Loucy (cell line): ENCODE data around the gene MICAL2.

Experiments used
- H2AFZ ChIP-seq: fragments of 200-600 bp; sonication (generic); 2 replicates; pipeline ENCODE4 v1.6.0; 2016; ENCODE audit warnings: antibody characterized with exemption, mild to moderate bottlenecking, low read length, moderate library complexity
- H3F3A ChIP-seq: fragments of 200-600 bp; 2 replicates; pipeline ENCODE4 v1.6.0; 2016; ENCODE audit warnings: antibody characterized with exemption, low read depth, mild to moderate bottlenecking
- H3K27me3 ChIP-seq: fragments of 200-600 bp; sonication (generic); 2 replicates; pipeline ENCODE4 v1.6.1; 2014; ENCODE audit warnings: low read length, mild to moderate bottlenecking; ENCODE audit not compliant: insufficient read depth, poor library complexity, severe bottlenecking
- H3K36me3 ChIP-seq: fragments of 200-600 bp; sonication (generic); 2 replicates; pipeline ENCODE4 v1.6.1; 2016; ENCODE audit warnings: low read length; ENCODE audit not compliant: insufficient read depth
- H3K4me1 ChIP-seq: fragments of 200-600 bp; sonication (generic); 2 replicates; pipeline ENCODE4 v1.5.1; 2014; ENCODE audit warnings: low read length, mild to moderate bottlenecking; ENCODE audit not compliant: insufficient read depth, poor library complexity, severe bottlenecking
- H3K4me2 ChIP-seq: fragments of 200-600 bp; sonication (generic); 2 replicates; pipeline ENCODE4 v1.6.0; 2014; ENCODE audit warnings: antibody characterized with exemption, low read length, low read depth, mild to moderate bottlenecking; ENCODE audit not compliant: poor library complexity, severe bottlenecking
- H3K4me3 ChIP-seq: fragments of 200-600 bp; sonication (generic); 2 replicates; pipeline ENCODE4 v1.5.1; 2014; ENCODE audit warnings: low read length, mild to moderate bottlenecking, mixed read lengths; ENCODE audit not compliant: poor library complexity, severe bottlenecking
- H3K79me2 ChIP-seq: fragments of 200-600 bp; sonication (generic); 2 replicates; pipeline ENCODE4 v1.6.1; 2014; ENCODE audit warnings: low read length; ENCODE audit not compliant: insufficient read depth
- H3K9ac ChIP-seq: fragments of 200-600 bp; sonication (generic); 2 replicates; pipeline ENCODE4 v1.6.0; 2014; ENCODE audit warnings: mild to moderate bottlenecking, low read depth, low read length, moderate library complexity; ENCODE audit not compliant: poor library complexity, severe bottlenecking
- H3K9me2 ChIP-seq: fragments of 200-600 bp; sonication (generic); replicated peaks from 2 replicates; pipeline ENCODE4 v1.6.1; 2016; ENCODE audit warnings: low read depth, low read length, mixed read lengths
- H3K9me3 ChIP-seq: fragments of 200-600 bp; sonication (generic); 2 replicates; pipeline ENCODE4 v1.6.1; 2014; ENCODE audit warnings: mild to moderate bottlenecking, antibody characterized with exemption, low read length, low read depth; ENCODE audit not compliant: insufficient read depth
- H4K20me1 ChIP-seq: fragments of 200-600 bp; sonication (generic); 2 replicates; pipeline ENCODE4 v1.6.0; 2014; ENCODE audit warnings: antibody characterized with exemption, low read length, mild to moderate bottlenecking; ENCODE audit not compliant: insufficient read depth, poor library complexity, severe bottlenecking
- EZH2phosphoT487 ChIP-seq: fragments of 200-600 bp; IDR thresholded peaks from 2 replicates; pipeline ENCODE4 v1.6.1; 2018; ENCODE audit warnings: antibody characterized with exemption, mild to moderate bottlenecking, moderate library complexity, borderline replicate concordance
- TF ChIP-seq, protein P1 (sequence below): fragments of 200-600 bp; sonication (generic); conservative IDR thresholded peaks from 2 replicates; pipeline ENCODE4 v1.5.1; 2014; ENCODE audit warnings: mild to moderate bottlenecking, antibody characterized with exemption, low read length

MICAL2 gene

DNA sequence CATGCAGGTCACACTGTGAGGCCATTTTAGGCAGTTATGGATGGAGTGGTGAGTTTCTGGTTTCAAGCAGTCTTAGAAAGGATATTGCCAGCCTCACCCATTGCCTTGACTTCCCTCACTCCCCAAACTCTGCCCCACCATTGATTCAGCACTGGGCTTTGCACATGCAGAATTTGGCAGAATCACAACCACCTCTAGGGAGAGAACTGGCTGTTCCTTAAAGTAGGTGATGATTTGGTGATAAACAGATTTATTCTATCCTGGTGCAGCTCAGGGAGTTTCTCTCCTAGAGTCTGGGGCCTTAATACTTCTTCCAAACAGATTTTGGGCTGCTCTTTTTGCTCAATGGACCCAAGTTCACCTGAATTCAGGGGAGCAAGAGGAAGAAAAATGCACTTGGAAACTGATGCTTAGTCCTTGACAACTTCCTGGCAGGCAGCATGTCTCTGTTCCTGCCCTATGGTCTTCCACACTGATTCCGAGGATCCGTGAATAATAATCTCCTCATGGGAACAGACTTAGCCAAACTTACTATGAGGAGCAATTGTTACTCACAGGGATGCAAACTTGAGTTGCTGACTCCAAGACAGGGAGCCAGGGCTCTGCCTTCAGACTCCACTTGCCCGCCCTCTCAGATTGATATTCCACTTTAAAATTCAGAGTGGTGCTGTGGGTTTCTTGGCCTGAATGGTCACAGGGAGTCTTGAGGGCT, 137.3 kb downstream of the MICAL2 start:
- Histone ChIP-seq H3K36me3 (no peaks in the 10 kb centered on the region), H3K4me2 (no peak overlapping the region), H3K79me2 (no peaks in the 10 kb centered on the region), H3K9me2 (no peaks in the 10 kb centered on the region), H3K4me1 (no peaks in the 10 kb centered on the region), H3K27me3 (no peaks in the 10 kb centered on the region), H3K4me3 (no peak overlapping the region), H2AFZ (no peak overlapping the region), H3F3A (no peaks in the 10 kb centered on the region), H3K9me3 (no peaks in the 10 kb centered on the region), H3K9ac (no peak overlapping the region), H4K20me1 (no peaks in the 10 kb centered on the region)
- no peak for TF ChIP-seq EZH2phosphoT487
- TF ChIP-seq, protein P1, sequence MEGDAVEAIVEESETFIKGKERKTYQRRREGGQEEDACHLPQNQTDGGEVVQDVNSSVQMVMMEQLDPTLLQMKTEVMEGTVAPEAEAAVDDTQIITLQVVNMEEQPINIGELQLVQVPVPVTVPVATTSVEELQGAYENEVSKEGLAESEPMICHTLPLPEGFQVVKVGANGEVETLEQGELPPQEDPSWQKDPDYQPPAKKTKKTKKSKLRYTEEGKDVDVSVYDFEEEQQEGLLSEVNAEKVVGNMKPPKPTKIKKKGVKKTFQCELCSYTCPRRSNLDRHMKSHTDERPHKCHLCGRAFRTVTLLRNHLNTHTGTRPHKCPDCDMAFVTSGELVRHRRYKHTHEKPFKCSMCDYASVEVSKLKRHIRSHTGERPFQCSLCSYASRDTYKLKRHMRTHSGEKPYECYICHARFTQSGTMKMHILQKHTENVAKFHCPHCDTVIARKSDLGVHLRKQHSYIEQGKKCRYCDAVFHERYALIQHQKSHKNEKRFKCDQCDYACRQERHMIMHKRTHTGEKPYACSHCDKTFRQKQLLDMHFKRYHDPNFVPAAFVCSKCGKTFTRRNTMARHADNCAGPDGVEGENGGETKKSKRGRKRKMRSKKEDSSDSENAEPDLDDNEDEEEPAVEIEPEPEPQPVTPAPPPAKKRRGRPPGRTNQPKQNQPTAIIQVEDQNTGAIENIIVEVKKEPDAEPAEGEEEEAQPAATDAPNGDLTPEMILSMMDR = no peak

DNA sequence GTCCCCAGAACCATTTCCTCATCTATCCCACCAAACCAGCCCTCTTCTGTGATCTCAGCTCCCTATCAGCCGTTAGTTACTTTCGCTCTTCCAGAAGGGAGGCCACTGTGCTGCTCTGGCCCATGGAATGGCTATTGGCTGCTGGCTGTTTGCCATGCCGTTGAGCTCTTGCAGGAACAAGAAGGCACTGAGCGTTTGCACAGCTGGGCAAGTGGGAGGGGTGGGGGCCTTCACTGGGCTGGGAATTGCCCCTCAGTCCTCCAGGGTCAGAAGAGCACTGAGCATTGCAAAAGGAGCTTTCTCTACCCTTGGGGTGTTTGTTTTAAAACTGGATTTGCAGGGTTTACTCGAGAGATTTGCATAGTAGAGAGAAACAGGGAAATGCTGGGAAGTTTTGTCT, 137.9 kb downstream of the MICAL2 start:
- Histone ChIP-seq H3K4me3 (no peak overlapping the region), H3K79me2 (no peaks in the 10 kb centered on the region), H3K9ac (no peak overlapping the region), H3K4me1 (no peaks in the 10 kb centered on the region), H3K36me3 (no peaks in the 10 kb centered on the region), H4K20me1 (no peaks in the 10 kb centered on the region), H3K9me2 (no peaks in the 10 kb centered on the region), H2AFZ (no peak overlapping the region), H3K9me3 (no peaks in the 10 kb centered on the region), H3F3A (no peaks in the 10 kb centered on the region), H3K4me2 (no peak overlapping the region), H3K27me3 (no peaks in the 10 kb centered on the region)
- TF ChIP-seq EZH2phosphoT487 = no peak
- TF ChIP-seq, protein P1 = no peak

GRCh38 chr11:12249590-12250260, 139.3 kb downstream of the MICAL2 start:
- H3K4me1 ChIP-seq = no peaks in the 10 kb centered on the region
- H3F3A ChIP-seq = no peaks in the 10 kb centered on the region
- H3K4me2 ChIP-seq = no peak overlapping the region
- TF ChIP-seq, protein P1 = no peak
- no peak for TF ChIP-seq EZH2phosphoT487
- no peak overlapping the region for H3K9ac ChIP-seq
- no peaks in the 10 kb centered on the region for H3K9me3 ChIP-seq
- H3K36me3 ChIP-seq = no peaks in the 10 kb centered on the region
- H3K4me3 ChIP-seq = no peak overlapping the region
- H3K9me2 ChIP-seq = no peaks in the 10 kb centered on the region
- H4K20me1 ChIP-seq = no peaks in the 10 kb centered on the region
- no peaks in the 10 kb centered on the region for H3K79me2 ChIP-seq
- H2AFZ ChIP-seq = no peak overlapping the region
- H3K27me3 ChIP-seq = no peaks in the 10 kb centered on the region
